ENCODE measurements around the gene MCU. TPM values are rescaled to one million over a fixed set of nuclear protein-coding genes. Genes with fewer than 3 reads are reported as not detected.

Gene MCU
- polyA plus RNA-seq, 1 donor = 41.6 TPM

- peak overlapping the region; percentile 7 for H3K27ac ChIP-seq (ENCODE audit: low read length)
- H3K4me3 ChIP-seq (ENCODE audit: low read length) = no peak overlapping the region
- no peaks in the 10 kb centered on the region for H3K9me3 ChIP-seq (ENCODE audit: control insufficient read depth, low read depth, low read length)
- H3K27me3 ChIP-seq (ENCODE audit: control insufficient read depth, insufficient read depth, low read length) = no peaks in the 10 kb centered on the region
- no peaks in the 10 kb centered on the region for H3K36me3 ChIP-seq (ENCODE audit: control insufficient read depth, insufficient read depth, low read length)
- H3K4me1 ChIP-seq (ENCODE audit: control insufficient read depth, insufficient read depth, low read length) = peaks cover 24% of the 10 kb centered on the region
- DNase-seq = peak; percentile 71 to 86
- 56% methylated on average over 1 of the region's 2 CpGs for WGBS (ENCODE audit: insufficient coverage, low lambda C conversion rate)
Observed at GRCh38 chr10:72740528-72740927, 48.6 kb downstream of the MCU start.

- no peak overlapping the region for H3K27ac ChIP-seq (ENCODE audit: low read length)
Observed at GRCh38 chr10:72742092-72742491, 50.1 kb downstream of the MCU start.

GRCh38 chr10:72742797-72743196 is 50.9 kb downstream of the MCU start:
- peaks cover 14% of the 10 kb centered on the region for H3K4me1 ChIP-seq (ENCODE audit: control insufficient read depth, insufficient read depth, low read length)
- WGBS (ENCODE audit: insufficient coverage, low lambda C conversion rate) = 100% methylated on average over 1 of the region's 5 CpGs
- no peaks in the 10 kb centered on the region for H3K27me3 ChIP-seq (ENCODE audit: control insufficient read depth, insufficient read depth, low read length)
- no peaks in the 10 kb centered on the region for H3K36me3 ChIP-seq (ENCODE audit: control insufficient read depth, insufficient read depth, low read length)
- no peaks in the 10 kb centered on the region for H3K9me3 ChIP-seq (ENCODE audit: control insufficient read depth, low read depth, low read length)
- no peak for DNase-seq
- H3K4me3 ChIP-seq (ENCODE audit: low read length) = no peak overlapping the region
- no peak overlapping the region for H3K27ac ChIP-seq (ENCODE audit: low read length)

More at GRCh38 chr10:72742092-72742491, 50.1 kb downstream of the MCU start:
- Histone ChIP-seq H3K9me3 (ENCODE audit: control insufficient read depth, low read depth, low read length) (no peaks in the 10 kb centered on the region), H3K4me3 (ENCODE audit: low read length) (no peak overlapping the region), H3K36me3 (ENCODE audit: control insufficient read depth, insufficient read depth, low read length) (no peaks in the 10 kb centered on the region), H3K4me1 (ENCODE audit: control insufficient read depth, insufficient read depth, low read length) (peaks cover 20% of the 10 kb centered on the region), H3K27me3 (ENCODE audit: control insufficient read depth, insufficient read depth, low read length) (no peaks in the 10 kb centered on the region)
- DNase-seq = no peak
- 82% methylated on average over 2 of the region's 3 CpGs for WGBS (ENCODE audit: insufficient coverage, low lambda C conversion rate)

- DNase-seq = no peak
Observed at GRCh38 chr10:72744566-72744965, 52.6 kb downstream of the MCU start.

GRCh38 chr10:72746426-72747363 is 54.8 kb downstream of the MCU start:
- H3K27me3 ChIP-seq (ENCODE audit: control insufficient read depth, insufficient read depth, low read length) = no peaks in the 10 kb centered on the region
- H3K9me3 ChIP-seq (ENCODE audit: control insufficient read depth, low read depth, low read length) = no peaks in the 10 kb centered on the region
- no peaks in the 10 kb centered on the region for H3K36me3 ChIP-seq (ENCODE audit: control insufficient read depth, insufficient read depth, low read length)
- 28% methylated on average over 2 of the region's 3 CpGs for WGBS (ENCODE audit: insufficient coverage, low lambda C conversion rate)
- DNase-seq = no peak
- no peak overlapping the region for H3K27ac ChIP-seq (ENCODE audit: low read length)
- no peak overlapping the region for H3K4me3 ChIP-seq (ENCODE audit: low read length)
- H3K4me1 ChIP-seq (ENCODE audit: control insufficient read depth, insufficient read depth, low read length) = peaks cover 6% of the 10 kb centered on the region

More at GRCh38 chr10:72744566-72744965, 52.6 kb downstream of the MCU start:
- no CpG with 5 or more reads among the region's 3 CpGs for WGBS (ENCODE audit: insufficient coverage, low lambda C conversion rate)
- no peak overlapping the region for H3K27ac ChIP-seq (ENCODE audit: low read length)
- H3K9me3 ChIP-seq (ENCODE audit: control insufficient read depth, low read depth, low read length) = no peaks in the 10 kb centered on the region
- no peak overlapping the region for H3K4me3 ChIP-seq (ENCODE audit: low read length)
- H3K4me1 ChIP-seq (ENCODE audit: control insufficient read depth, insufficient read depth, low read length) = peaks cover 6% of the 10 kb centered on the region
- H3K36me3 ChIP-seq (ENCODE audit: control insufficient read depth, insufficient read depth, low read length) = no peaks in the 10 kb centered on the region
- no peaks in the 10 kb centered on the region for H3K27me3 ChIP-seq (ENCODE audit: control insufficient read depth, insufficient read depth, low read length)

- DNase-seq = no peak
- no peak overlapping the region for H3K4me3 ChIP-seq (ENCODE audit: low read length)
- no peaks in the 10 kb centered on the region for H3K36me3 ChIP-seq (ENCODE audit: control insufficient read depth, insufficient read depth, low read length)
- 98% methylated on average over 6 of the region's 8 CpGs for WGBS (ENCODE audit: insufficient coverage, low lambda C conversion rate)
- H3K27ac ChIP-seq (ENCODE audit: low read length) = no peak overlapping the region
- H3K9me3 ChIP-seq (ENCODE audit: control insufficient read depth, low read depth, low read length) = no peaks in the 10 kb centered on the region
- peaks cover 6% of the 10 kb centered on the region for H3K4me1 ChIP-seq (ENCODE audit: control insufficient read depth, insufficient read depth, low read length)
- H3K27me3 ChIP-seq (ENCODE audit: control insufficient read depth, insufficient read depth, low read length) = no peaks in the 10 kb centered on the region
Observed at GRCh38 chr10:72747521-72747920, 55.6 kb downstream of the MCU start.

- Histone ChIP-seq H3K4me3 (ENCODE audit: low read length) (no peak overlapping the region), H3K36me3 (ENCODE audit: control insufficient read depth, insufficient read depth, low read length) (no peaks in the 10 kb centered on the region), H3K27ac (ENCODE audit: low read length) (no peak overlapping the region), H3K4me1 (ENCODE audit: control insufficient read depth, insufficient read depth, low read length) (no peaks in the 10 kb centered on the region), H3K27me3 (ENCODE audit: control insufficient read depth, insufficient read depth, low read length) (no peaks in the 10 kb centered on the region), H3K9me3 (ENCODE audit: control insufficient read depth, low read depth, low read length) (no peaks in the 10 kb centered on the region)
- DNase-seq = no peak
- WGBS (ENCODE audit: insufficient coverage, low lambda C conversion rate) = no CpG with 5 or more reads among the region's 3 CpGs
Observed at GRCh38 chr10:72753760-72754231, 61.9 kb downstream of the MCU start.

- no peak for DNase-seq
- no peak overlapping the region for H3K27ac ChIP-seq (ENCODE audit: low read length)
- H3K36me3 ChIP-seq (ENCODE audit: control insufficient read depth, insufficient read depth, low read length) = no peaks in the 10 kb centered on the region
- H3K9me3 ChIP-seq (ENCODE audit: control insufficient read depth, low read depth, low read length) = no peaks in the 10 kb centered on the region
- no peaks in the 10 kb centered on the region for H3K4me1 ChIP-seq (ENCODE audit: control insufficient read depth, insufficient read depth, low read length)
- no CpG with 5 or more reads among the region's 2 CpGs for WGBS (ENCODE audit: insufficient coverage, low lambda C conversion rate)
- H3K27me3 ChIP-seq (ENCODE audit: control insufficient read depth, insufficient read depth, low read length) = no peaks in the 10 kb centered on the region
- no peak overlapping the region for H3K4me3 ChIP-seq (ENCODE audit: low read length)
Observed at GRCh38 chr10:72754275-72755032, 62.5 kb downstream of the MCU start.

- Histone ChIP-seq H3K4me1 (ENCODE audit: control insufficient read depth, insufficient read depth, low read length) (peaks cover 4% of the 10 kb centered on the region), H3K27ac (ENCODE audit: low read length) (no peak overlapping the region), H3K36me3 (ENCODE audit: control insufficient read depth, insufficient read depth, low read length) (no peaks in the 10 kb centered on the region), H3K9me3 (ENCODE audit: control insufficient read depth, low read depth, low read length) (no peaks in the 10 kb centered on the region), H3K27me3 (ENCODE audit: control insufficient read depth, insufficient read depth, low read length) (no peaks in the 10 kb centered on the region), H3K4me3 (ENCODE audit: low read length) (no peak overlapping the region)
- DNase-seq = no peak
- 54% methylated on average over 5 of the region's 7 CpGs for WGBS (ENCODE audit: insufficient coverage, low lambda C conversion rate)
Observed at GRCh38 chr10:72756674-72757385, 64.9 kb downstream of the MCU start.

- Histone ChIP-seq H3K27me3 (ENCODE audit: control insufficient read depth, insufficient read depth, low read length) (no peaks in the 10 kb centered on the region), H3K36me3 (ENCODE audit: control insufficient read depth, insufficient read depth, low read length) (no peaks in the 10 kb centered on the region), H3K9me3 (ENCODE audit: control insufficient read depth, low read depth, low read length) (no peaks in the 10 kb centered on the region), H3K4me1 (ENCODE audit: control insufficient read depth, insufficient read depth, low read length) (peaks cover 4% of the 10 kb centered on the region), H3K27ac (ENCODE audit: low read length) (no peak overlapping the region), H3K4me3 (ENCODE audit: low read length) (no peak overlapping the region)
- no CpG with 5 or more reads among the region's 2 CpGs for WGBS (ENCODE audit: insufficient coverage, low lambda C conversion rate)
- DNase-seq = no peak
Observed at GRCh38 chr10:72757732-72758131, 65.8 kb downstream of the MCU start.

Measured in large intestine (tissue), 3 donors.